GM18511 (cell line): ENCODE results near the gene PPP1R3E.

Source experiments
- ATAC-seq: cut with Tn5 transposase; IDR thresholded peaks from one replicate; pipeline ENCODE4 v1.9.1; 2021; ENCODE audit warnings: mild to moderate bottlenecking, moderate library complexity; ENCODE audit not compliant: unreplicated experiment

PPP1R3E gene

DNA sequence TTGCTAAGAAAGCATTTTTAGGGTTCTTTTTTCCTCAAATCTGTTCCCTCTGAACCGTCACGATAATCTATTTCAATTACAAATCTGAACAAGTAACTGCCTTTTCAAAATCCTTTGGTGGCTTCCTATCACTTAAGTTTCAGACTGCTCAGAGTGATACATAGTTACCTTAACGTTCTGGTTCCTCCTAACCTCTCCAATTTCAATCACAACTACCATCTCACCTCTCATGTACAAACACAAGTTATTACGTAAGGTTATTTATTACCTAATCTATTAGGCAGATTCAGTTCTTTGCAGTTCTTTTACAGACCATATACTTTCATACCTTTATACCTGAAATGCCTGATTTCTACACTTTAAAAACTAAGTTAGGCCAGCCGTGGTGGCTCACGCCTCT lies 52.8 kb downstream of the PPP1R3E start:
- no peak for ATAC-seq

DNA sequence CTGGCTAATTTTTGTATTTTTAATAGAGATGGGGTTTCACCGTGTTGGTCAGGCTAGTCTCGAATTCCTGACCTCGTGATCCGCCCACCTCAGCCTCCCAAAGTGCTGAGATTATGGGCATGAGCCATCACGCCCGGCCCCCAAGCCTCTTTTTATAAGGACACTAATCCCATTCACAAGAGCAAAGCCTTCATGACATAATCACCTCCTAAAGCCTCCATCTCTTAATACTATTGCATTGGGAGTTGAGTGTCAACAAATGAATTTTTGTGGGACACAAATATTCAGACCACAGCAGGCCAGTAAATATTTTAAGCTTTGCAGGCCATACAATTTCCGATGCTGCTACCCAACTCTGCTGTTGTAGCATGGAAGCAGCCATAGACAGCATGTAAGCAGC lies 54.1 kb downstream of the PPP1R3E start:
- no peak for ATAC-seq
